Smooth muscle cell (in vitro differentiated cells): ENCODE measurements around the gene SF3B6. TPM values are rescaled to one million over a fixed set of nuclear protein-coding genes. Genes with fewer than 3 reads are reported as not detected.

Source experiments
- DNase-seq: peaks from one replicate; lab custom pipeline; 2025; ENCODE audit not compliant: unreplicated experiment; lab: John Stamatoyannopoulos, UW
- H2AFZ ChIP-seq: fragments of 200-600 bp; sonication (generic); 2 replicates; pipeline ENCODE4 v1.6.0; 2016; ENCODE audit warnings: antibody characterized with exemption, low read depth, mild to moderate bottlenecking
- H3F3A ChIP-seq: fragments of 200-600 bp; sonication (generic); 2 replicates; pipeline ENCODE4 v1.6.0; 2017; ENCODE audit warnings: antibody characterized with exemption, low read depth
- H3K27ac ChIP-seq: fragments of 200-600 bp; sonication (generic); 2 replicates; pipeline ENCODE4 v1.5.1; 2016; ENCODE audit warnings: low read depth, mild to moderate bottlenecking
- H3K27me3 ChIP-seq: fragments of 200-600 bp; sonication (generic); 2 replicates; pipeline ENCODE4 v1.6.1; 2016; ENCODE audit warnings: low read depth, mild to moderate bottlenecking
- H3K36me3 ChIP-seq: fragments of 200-600 bp; sonication (generic); 2 replicates; pipeline ENCODE4 v1.5.1; 2016; ENCODE audit warnings: low read depth
- H3K4me1 ChIP-seq: fragments of 200-600 bp; sonication (generic); 2 replicates; pipeline ENCODE4 v1.5.1; 2016; ENCODE audit warnings: low read depth
- H3K4me2 ChIP-seq: fragments of 200-600 bp; sonication (generic); 2 replicates; pipeline ENCODE4 v1.6.0; 2016; ENCODE audit warnings: mild to moderate bottlenecking
- H3K4me3 ChIP-seq: fragments of 200-600 bp; sonication (generic); 2 replicates; pipeline ENCODE4 v1.5.1; 2016; ENCODE audit warnings: mild to moderate bottlenecking
- H3K79me2 ChIP-seq: fragments of 200-600 bp; sonication (generic); 2 replicates; pipeline ENCODE4 v1.6.0; 2016; ENCODE audit warnings: low read depth, mild to moderate bottlenecking
- H3K9ac ChIP-seq: fragments of 200-600 bp; sonication (generic); 2 replicates; pipeline ENCODE4 v1.6.0; 2016; ENCODE audit warnings: low read depth
- H3K9me3 ChIP-seq: fragments of 200-600 bp; sonication (generic); replicated peaks from 2 replicates; pipeline ENCODE4 v1.5.1; 2016; ENCODE audit warnings: low read depth
- H4K20me1 ChIP-seq: fragments of 200-600 bp; sonication (generic); 2 replicates; pipeline ENCODE4 v1.6.0; 2016; ENCODE audit warnings: low read depth
- WGBS: methylation state at CpG from one replicate; pipeline ENCODE4 v1.1.7; 2016; ENCODE audit warnings: low lambda C conversion rate; 5-methylcytosine and 5-hydroxymethylcytosine counted together
- polyA plus RNA-seq: library from polyadenylated mRNA; unstranded; fragments of >200 nt; fragmentation: Nextera tagmentation; extraction: Ambion mirVana; gene quantifications from 2 replicates; pipeline ENCODE4 v1.2.1, GENCODE V29; 2016
- total RNA-seq: library from RNA; depleted of rRNA; stranded (reverse); fragments of >200 nt; gene quantifications from 2 replicates; pipeline ENCODE4 v1.2.3, GENCODE V29; 2014
- TF ChIP-seq, protein P1 (sequence below): fragments of 200-600 bp; sonication (generic); IDR thresholded peaks from 2 replicates; pipeline ENCODE4 v1.5.1; 2017; ENCODE audit warnings: borderline replicate concordance, mild to moderate bottlenecking, antibody characterized with exemption; ENCODE audit not compliant: insufficient read depth, poor library complexity, severe bottlenecking

SF3B6 gene
- total and polyA plus RNA-seq, 2 experiments from 2014 or later, result 210 to 260 TPM

DNA sequence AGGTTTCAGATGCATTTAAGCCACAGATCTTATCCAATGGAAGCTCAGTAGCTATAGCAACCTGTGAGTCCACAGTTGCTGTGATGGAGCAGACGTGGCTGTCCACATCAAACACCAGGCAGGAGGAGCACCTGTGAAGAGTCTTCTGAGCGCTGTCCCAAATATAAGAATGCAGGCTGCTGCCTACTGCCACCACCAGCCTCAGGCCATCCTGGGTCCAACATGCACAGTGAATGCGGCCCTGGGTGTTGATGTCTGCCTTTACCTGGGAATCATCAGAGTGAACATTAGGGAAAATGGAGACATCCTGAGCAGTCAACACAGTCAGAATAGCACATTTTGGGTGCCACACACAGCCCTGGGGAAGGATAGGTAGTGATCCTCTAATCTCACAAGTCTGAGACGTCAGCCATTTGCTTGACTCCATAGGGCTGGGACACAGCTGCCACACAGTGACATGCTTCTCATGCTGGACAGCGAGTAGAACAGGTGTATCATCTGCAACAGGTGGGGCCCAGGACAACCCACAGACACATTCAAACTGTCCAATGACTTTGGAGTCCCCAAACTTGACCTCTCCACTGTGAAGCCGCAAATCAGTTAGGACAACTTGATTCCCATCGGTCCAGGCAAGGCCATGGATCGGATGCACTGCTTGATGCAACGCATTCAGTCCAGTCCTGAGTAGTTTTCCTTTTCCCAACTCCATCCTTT is 37.2 kb downstream of the SF3B6 start:
- DNase-seq, result no peak
- Histone ChIP-seq H3K9me3 (no peaks in the 10 kb centered on the region), H3K79me2 (peaks cover 13% of the 10 kb centered on the region), H3F3A (no peaks in the 10 kb centered on the region), H3K27me3 (no peaks in the 10 kb centered on the region), H3K9ac (no peak overlapping the region), H3K4me2 (no peak overlapping the region), H4K20me1 (no peaks in the 10 kb centered on the region), H3K4me3 (no peak overlapping the region), H2AFZ (no peak overlapping the region), H3K4me1 (no peaks in the 10 kb centered on the region), H3K36me3 (peaks cover 7% of the 10 kb centered on the region), H3K27ac (no peak overlapping the region)
- WGBS, result 99% methylated on average over 9 of the region's 9 CpGs
- TF ChIP-seq, protein P1, sequence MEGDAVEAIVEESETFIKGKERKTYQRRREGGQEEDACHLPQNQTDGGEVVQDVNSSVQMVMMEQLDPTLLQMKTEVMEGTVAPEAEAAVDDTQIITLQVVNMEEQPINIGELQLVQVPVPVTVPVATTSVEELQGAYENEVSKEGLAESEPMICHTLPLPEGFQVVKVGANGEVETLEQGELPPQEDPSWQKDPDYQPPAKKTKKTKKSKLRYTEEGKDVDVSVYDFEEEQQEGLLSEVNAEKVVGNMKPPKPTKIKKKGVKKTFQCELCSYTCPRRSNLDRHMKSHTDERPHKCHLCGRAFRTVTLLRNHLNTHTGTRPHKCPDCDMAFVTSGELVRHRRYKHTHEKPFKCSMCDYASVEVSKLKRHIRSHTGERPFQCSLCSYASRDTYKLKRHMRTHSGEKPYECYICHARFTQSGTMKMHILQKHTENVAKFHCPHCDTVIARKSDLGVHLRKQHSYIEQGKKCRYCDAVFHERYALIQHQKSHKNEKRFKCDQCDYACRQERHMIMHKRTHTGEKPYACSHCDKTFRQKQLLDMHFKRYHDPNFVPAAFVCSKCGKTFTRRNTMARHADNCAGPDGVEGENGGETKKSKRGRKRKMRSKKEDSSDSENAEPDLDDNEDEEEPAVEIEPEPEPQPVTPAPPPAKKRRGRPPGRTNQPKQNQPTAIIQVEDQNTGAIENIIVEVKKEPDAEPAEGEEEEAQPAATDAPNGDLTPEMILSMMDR, result no peak

DNA sequence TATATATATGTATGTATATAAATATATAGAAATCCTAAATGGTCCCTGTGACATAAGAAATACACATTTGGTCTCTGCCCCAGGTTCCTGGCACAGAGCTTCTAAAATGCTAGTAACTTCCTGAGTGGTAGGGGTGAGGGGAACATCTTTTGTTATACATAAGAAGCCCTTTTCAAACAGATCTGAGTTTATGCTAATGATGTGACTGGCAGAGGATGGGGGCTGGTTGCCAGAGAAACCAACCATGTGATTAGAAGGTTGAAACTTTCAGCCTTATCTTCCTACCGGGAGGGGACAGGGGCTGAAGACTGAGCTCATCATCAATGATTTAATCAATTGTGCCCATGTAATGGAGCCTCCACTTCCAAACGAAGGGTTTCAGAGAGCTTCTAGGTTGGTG is 49.9 kb downstream of the SF3B6 start:
- 42% methylated on average over 2 of the region's 2 CpGs for WGBS
- H3K4me2 ChIP-seq, result no peak overlapping the region

DNA sequence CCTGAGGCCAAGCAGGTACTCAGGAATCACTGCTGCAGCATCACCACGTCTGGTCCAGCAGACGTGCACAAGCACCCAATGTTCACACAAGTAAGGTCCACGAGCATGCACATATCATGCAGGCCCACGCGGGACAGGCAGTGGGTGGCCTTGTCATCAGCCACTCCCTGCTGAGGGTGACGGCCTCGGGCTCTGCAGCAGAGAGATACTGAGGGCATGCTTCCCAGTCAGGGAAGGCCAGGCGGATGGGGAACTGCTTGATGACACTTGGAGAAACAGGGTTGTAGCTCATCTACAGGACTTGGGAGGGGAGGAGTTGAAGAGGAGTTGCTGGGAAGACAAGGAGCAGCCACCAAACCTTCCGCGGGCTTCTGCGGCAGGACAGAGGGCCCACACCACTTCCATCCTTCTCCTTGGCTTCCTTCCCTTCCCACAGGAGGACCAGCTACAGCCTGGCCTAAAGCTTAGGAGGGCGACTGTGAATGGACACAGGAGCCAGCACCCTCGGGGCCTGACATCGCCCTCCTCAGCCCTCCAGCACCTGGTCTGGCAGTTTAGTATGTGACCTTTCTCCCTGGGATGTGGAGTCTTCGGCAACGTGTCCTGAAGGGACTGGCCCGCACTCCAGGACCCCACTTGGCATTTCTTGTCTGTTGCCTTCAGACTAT is 51.0 kb downstream of the SF3B6 start:
- Histone ChIP-seq H3K79me2 (no peaks in the 10 kb centered on the region), H3K4me3 (no peak overlapping the region), H3K9ac (no peak overlapping the region), H3K4me1 (peaks cover 5% of the 10 kb centered on the region), H3F3A (no peaks in the 10 kb centered on the region), H3K4me2 (no peak overlapping the region), H2AFZ (no peak overlapping the region), H4K20me1 (no peaks in the 10 kb centered on the region), H3K9me3 (no peaks in the 10 kb centered on the region), H3K36me3 (no peaks in the 10 kb centered on the region), H3K27me3 (no peaks in the 10 kb centered on the region), H3K27ac (no peak overlapping the region)
- DNase-seq, result no peak
- TF ChIP-seq, protein P1, result no peak
- WGBS, result 95% methylated on average over 17 of the region's 17 CpGs

More for the DNA sequence above, 49.9 kb downstream of the SF3B6 start:
- Histone ChIP-seq H3K4me3 (no peak overlapping the region), H3F3A (no peaks in the 10 kb centered on the region), H3K27me3 (no peaks in the 10 kb centered on the region), H2AFZ (no peak overlapping the region), H3K36me3 (no peaks in the 10 kb centered on the region), H3K27ac (no peak overlapping the region), H3K9me3 (no peaks in the 10 kb centered on the region), H4K20me1 (no peaks in the 10 kb centered on the region), H3K79me2 (no peaks in the 10 kb centered on the region), H3K4me1 (peaks cover 5% of the 10 kb centered on the region), H3K9ac (no peak overlapping the region)
- TF ChIP-seq, protein P1, result no peak
- DNase-seq, result no peak
